Uterus (tissue), 2 donors: ENCODE data around the gene MAP3K12.

ENCODE experiments used
- CTCF ChIP-seq, 4 experiments: fragments of 200-600 bp in 2 of 4; fragments of 450-650 bp in 2 of 4; sonication (generic) in 2 of 4; IDR thresholded peaks; one replicate each; pipeline ENCODE4 v1.5.1; 2016 to 2019; ENCODE audit warnings: antibody characterized with exemption in 4 of 4, mild to moderate bottlenecking in 2 of 4, moderate library complexity in 1 of 4
- POLR2A ChIP-seq, 2 donors: fragments of 450-650 bp; IDR thresholded peaks; one replicate each; pipeline ENCODE4 v1.6.1; 2016; ENCODE audit warnings: antibody characterized with exemption in 2 of 2, mild to moderate bottlenecking in 1 of 2, moderate library complexity in 1 of 2

DNA sequence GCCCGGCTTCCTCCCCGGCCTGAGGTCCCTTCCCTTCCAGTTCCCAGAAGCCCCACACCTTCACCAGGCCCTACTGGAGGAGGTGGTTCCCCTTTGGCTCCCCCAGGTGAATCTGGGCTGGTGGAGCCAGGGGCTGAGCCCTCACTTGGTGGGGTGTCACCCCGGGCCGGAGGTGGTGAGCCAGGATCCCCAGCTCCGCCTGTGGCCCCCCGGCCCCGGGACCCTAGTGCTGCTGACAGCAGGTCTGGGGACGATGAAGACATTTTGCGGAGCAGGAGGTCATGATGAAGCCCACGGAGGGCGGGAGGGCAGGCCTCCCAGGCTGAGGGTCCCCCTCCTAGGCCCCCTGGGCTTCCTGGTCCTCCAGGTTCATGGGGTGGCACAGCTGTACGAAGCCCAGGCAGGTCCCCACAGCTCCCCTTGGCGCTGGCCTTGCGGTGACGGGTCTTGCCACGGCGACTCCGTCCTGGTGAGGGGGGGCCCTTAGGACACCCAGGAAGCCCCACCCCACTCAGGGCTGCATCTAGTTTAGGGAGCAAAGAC, 16.6 kb downstream of the MAP3K12 start:
- TF ChIP-seq CTCF (IDR thresholded peaks at IDR 0.05) (no peak), POLR2A (IDR thresholded peaks at IDR 0.05) (no peak)
